ENCODE measurements around the gene ACP3. TPM values are rescaled to one million over a fixed set of nuclear protein-coding genes. Genes with fewer than 3 reads are reported as not detected.
"Not testable (repeated sequence)": the region's sequence is repeated elsewhere in the genome, so short reads cannot be mapped to it uniquely, and the experiment has no call there.

The ACP3 gene, protein sequence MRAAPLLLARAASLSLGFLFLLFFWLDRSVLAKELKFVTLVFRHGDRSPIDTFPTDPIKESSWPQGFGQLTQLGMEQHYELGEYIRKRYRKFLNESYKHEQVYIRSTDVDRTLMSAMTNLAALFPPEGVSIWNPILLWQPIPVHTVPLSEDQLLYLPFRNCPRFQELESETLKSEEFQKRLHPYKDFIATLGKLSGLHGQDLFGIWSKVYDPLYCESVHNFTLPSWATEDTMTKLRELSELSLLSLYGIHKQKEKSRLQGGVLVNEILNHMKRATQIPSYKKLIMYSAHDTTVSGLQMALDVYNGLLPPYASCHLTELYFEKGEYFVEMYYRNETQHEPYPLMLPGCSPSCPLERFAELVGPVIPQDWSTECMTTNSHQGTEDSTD
- 10 to 100 TPM; 62.6 to 75.6 (median 63.6) TPM for polyA plus RNA-seq (ENCODE audit: insufficient read length in 4 of 4)

DNA sequence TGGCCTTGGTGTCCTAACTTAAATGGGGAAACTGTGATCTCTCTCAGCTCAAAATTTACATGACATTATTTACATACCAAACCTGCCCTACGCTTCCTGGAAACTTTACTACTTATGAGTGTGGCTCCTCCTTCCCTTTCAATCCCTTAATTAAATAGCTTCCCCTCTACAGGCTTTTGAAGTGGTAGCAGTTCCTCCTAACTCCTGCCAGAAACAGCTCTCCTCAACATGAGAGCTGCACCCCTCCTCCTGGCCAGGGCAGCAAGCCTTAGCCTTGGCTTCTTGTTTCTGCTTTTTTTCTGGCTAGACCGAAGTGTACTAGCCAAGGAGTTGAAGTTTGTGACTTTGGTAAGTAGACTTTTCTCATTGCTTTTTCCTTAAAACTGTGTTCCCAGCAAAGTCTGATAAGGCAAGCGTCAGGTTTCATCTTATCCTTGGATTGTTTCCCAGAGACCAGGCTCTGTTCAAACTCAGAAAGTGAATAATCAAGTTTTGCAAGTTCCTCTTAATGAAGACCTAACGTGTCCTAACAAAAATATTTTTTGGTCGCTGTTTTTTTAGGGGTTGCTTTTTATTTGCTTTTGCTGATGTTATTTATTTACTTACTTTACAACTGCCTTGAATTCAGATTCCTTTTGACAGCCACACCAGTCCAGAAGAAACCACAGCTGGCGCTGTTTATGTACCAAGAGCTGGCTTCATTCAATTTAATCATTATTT, at the start of gene ACP3:
Gene ACP3 (plus strand): TSS at position 179 of the 720 bp plus-strand sequence. CDS start 50 bp downstream, at position 229.
- peak; percentile 47 to 69 (median 56) for DNase-seq (ENCODE audit: low read depth in 4 of 4, low spot score in 3 of 4)

DNA sequence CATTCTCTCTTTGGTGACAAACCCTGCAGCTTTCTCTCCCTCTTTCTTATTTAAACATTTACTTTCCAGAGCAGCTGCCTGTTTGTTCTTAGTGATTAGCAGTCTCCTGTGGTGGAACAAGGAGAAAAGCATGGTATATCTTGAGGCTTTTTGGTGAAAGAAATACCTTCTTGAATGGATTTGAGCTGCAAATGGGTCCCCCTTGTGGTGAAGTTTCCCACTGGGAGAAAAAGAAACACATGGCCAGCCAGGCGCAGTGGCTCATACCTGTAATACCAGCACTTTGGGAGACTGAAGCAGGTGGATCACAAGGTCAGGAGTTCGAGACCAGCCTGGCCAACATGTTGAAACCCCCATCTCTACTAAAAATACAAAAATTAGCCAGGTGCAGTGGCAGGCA, 48.3 kb upstream of the ACP3 start:
- no peak for DNase-seq (ENCODE audit: low read depth in 4 of 4, low spot score in 3 of 4)

DNA sequence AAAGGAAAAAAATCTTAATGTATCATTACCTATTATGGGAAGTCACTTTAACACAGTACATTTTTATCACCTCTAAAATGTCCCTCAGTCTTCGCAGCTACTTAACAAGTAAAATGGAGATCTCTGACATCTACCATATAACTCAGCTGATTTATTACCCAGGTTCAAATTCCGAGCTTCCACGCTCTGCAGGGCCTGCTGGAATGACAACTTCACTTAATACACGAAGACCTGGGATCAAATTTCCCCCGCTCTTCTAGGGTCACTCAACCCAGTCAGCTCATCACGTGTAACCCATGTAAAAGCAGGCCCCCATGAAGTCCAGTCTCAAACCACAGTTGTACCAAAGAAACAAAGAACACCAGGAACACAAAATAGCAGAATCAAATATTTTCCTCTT, 44.2 kb upstream of the ACP3 start:
- DNase-seq (ENCODE audit: low read depth in 4 of 4, low spot score in 3 of 4) = peak in 3 of 4 donors; percentile 10 to 81 (median 51)

DNA sequence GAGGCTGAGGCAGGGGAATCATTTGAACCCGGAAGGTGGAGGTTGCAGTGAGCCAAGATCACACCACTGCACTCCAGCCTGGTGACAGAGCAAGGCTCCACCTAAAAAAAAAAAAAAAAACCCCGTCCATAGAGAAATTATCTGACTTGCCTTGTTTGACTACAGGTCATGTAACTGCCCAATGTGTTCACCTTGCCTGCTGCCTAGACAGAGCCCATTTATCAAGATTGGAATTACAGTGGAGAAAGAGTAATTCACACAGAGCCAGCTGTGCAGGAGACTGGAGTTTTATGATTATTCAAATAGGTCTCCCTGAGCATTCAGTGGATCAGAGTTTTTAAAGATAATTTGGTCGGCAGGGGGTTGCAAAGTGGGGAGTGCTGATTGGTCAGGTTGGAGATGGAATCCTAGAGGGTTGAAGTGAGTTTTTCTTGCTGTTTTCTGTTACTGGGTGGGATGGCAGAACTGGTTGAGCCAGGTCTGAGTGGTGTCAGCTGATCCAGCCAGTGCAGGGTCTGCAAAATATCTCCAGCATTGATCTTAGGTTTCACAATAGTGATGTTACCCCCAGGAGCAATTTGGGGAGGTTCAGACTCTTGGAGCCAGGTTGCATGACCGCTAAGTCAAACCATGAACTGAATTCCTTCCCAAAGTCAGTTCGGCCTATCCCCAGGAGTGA, 40.8 kb upstream of the ACP3 start:
- DNase-seq (ENCODE audit: low read depth in 4 of 4, low spot score in 3 of 4) = no peak

DNA sequence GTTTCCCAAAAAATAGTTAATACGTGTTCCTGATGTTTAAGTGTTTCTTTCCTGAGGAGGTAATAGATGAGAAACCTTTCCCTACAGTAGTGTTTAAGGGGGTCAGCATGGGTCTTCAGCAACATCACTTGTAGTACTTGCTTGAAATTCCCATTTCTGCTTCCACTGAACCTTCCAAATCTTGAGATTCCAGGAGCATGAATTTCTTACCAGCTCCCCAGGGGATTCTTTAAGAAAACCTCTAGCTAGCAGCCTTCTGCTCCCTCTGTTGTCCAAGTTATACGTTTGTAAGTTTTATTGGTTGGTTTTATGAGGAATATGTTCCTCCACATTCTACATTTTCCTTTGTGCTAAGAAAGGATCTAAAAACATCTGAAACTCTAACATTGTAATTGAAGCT, 38.2 kb upstream of the ACP3 start:
- DNase-seq (ENCODE audit: low read depth in 4 of 4, low spot score in 3 of 4) = no peak

DNA sequence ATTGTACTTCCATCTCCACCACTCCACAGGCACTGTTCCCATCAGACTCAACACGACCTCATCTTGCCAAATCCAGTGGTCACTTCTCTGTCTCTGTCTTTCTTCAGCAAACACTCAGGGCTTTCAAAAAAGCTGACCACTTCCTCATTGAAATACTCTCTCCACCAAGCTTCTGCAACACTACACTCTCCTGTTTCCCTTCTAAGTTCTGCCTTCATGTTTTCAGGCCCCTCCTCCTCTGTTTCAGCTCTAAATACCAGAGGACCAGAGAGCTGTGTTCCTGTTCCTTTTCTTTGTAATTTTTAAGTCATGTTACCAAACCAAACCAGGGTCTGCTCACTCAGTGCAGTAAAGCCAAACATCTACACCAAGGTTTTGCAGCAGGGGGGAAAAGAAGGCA, 33.8 kb upstream of the ACP3 start:
- DNase-seq (ENCODE audit: low read depth in 4 of 4, low spot score in 3 of 4) = peak in 1 of 4 donors; percentile 15

DNA sequence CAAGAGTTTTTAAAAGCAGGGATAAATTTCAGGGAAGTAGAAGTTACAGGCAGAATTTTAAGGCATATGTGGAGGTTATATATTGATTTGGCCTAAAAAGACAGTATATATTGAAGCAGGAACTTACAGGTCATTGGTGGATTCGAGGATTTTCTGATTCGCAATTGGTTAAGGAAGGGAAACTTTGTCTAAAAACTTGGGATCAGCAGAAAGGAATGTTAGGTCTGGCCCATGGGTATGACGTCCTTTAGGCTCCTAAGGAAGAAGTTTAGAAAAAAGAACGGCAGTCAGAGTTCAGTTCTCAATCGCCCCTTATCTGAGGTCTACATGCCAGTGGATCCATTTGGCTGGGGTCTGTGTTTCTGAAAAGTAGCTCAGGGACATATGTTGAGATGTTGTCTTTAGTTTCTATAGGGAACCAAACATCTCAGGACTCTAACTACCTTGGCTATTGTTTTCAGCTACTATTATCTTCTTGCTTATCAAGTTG, 33.2 kb upstream of the ACP3 start:
- no peak for DNase-seq (ENCODE audit: low read depth in 4 of 4, low spot score in 3 of 4)

DNA sequence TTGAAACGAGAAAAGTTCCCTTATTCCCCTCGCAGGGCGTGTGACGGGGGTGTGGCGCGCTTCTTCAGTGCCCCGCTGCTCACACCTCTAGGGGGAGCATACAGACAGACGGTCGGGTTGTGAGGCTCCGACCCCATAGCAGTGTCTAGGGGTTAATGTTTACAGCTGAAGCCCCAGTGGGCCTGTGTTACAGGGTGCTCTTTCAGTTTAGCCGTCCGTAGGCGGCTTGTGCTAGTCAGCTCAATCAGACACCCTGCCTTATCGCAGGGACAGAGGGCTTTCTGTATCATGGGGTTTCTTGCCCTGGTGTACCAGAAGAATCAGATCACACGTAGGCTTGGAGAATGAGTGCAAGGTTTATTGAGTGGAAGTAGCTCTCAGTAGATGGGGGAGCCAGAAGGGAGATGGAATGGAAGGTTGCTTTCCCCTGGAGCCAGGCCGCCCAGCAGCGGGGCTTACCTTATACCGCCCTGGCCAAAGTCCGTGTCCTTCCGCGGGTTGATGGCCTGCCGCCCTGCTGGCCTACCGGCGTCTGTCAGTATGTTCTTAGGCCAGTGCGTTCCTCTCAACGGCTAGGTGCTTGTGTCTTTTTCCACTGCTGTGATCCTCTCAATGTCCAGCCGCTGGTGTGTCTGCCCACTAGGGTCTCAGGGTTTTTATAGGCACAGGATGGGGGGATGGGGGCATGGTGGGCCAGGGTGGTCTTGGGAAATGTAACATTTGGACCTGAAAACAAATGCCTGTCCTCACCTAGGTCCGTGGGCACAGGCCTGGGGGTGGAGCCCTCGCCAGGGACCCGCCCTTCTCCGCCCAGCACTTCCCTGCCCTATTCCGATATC, 32.2 kb upstream of the ACP3 start:
- DNase-seq (ENCODE audit: low read depth in 4 of 4, low spot score in 3 of 4) = no peak

DNA sequence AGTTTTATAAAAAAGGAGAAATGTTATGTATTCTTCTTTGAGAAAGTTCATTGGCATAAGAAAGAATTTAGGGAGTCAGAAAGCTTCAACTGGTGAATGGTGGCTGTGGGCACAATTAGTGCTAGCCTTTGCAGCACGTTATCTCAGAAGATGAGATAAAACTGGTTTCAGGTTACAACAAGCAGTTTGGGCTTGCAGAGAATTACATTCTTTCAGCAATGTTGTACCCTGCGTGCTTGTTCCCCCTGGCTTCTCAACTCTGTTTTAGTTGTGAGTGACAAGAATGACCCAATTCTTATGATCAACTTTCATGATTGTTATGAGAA, 31.6 kb upstream of the ACP3 start:
- no peak for DNase-seq (ENCODE audit: low read depth in 4 of 4, low spot score in 3 of 4)

DNA sequence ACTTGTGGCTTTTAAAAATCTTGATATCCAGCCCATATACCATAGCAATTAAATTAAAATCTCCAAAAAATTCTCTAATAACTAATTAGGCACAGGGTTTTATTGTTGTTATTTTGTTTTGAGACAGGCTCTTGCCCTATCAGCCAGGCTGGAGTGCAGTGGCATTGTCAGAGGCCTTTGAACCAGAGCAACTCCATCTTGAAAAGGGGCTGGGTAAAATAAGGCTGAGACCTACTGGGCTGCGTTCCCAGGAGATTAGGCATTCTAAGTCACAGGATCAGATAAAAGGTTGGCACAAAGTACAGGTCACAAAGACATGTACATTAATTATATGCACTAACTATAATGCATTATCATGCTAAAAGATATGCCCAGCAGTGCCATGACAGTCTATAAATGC, 31.2 kb upstream of the ACP3 start:
- no peak for DNase-seq (ENCODE audit: low read depth in 4 of 4, low spot score in 3 of 4)

DNA sequence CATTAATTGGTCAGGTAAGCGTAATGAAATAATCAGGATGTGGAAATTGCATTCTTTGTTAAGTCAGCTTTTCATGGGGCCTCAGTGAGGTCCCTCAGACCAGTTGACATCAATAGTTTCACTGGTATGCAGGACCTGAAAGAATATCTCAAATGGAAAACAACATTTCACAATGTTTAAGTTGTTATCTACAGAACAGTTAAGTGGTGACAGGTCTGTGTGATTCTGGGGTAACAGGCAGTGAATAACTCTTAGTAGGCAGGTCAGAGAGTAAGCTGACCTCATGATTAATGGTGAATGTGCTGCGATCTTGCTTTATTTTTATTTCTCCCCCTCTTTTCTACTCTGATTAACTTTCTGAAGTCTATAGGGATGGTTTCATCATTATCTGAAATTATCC, 28.9 kb upstream of the ACP3 start:
- no peak for DNase-seq (ENCODE audit: low read depth in 4 of 4, low spot score in 3 of 4)

DNA sequence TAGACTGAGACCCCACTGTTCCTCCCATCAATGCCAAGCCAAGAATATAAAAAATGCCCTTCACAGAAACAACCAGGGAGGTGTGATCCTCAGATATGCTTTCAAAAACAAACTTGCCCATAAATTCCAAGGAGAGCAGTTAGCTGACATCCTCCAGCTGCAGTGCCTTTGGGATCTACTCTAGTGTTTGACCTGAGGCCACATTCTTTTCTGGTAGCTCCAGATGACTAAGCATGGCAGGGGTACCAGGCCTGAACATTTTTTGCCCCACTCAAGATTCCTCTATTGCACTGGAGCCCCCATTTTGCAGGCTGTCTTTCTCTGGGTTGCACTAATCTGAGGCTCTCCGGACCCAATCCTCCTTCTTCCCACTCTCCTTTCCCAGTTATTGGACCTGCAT, 27.9 kb upstream of the ACP3 start:
- no peak for DNase-seq (ENCODE audit: low read depth in 4 of 4, low spot score in 3 of 4)

DNA sequence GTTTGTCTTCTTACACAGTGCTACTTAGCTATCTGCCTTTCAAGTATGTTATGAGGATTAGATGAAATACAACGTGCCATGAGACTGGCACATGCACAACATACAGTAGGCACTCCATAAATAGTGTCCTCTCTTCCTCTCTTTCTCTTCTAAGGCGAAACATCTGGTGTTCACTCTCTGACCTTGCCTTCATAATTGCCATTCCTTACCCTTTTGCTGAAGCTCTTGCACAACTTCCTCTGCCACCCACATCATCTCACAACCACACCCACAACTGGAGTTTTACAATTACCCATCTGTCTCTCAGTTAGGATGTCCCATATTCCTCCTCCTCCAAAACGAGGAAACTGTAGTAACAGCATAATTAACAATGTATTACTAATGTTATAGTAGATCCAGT, 26.4 kb upstream of the ACP3 start:
- no peak for DNase-seq (ENCODE audit: low read depth in 4 of 4, low spot score in 3 of 4)

DNA sequence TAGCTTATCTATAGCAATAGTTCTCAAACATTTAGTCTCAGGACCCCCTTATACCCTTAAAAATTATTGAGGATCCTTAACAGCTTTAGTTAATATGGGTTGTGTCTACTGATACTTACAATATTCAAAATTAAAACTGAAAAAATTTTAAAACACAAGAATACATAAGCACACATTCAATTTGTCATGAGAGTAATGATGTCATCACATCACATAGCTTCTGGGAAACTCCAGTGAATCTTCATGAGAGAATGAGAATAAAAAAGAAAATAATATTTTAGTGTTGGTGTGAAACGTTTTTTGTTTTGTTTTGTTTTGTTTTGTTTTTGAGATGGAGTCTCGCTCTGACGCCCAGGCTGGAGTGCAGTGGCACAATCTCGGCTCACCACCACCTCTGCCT, 25.2 kb upstream of the ACP3 start:
- DNase-seq (ENCODE audit: low read depth in 4 of 4, low spot score in 3 of 4) = no peak

DNA sequence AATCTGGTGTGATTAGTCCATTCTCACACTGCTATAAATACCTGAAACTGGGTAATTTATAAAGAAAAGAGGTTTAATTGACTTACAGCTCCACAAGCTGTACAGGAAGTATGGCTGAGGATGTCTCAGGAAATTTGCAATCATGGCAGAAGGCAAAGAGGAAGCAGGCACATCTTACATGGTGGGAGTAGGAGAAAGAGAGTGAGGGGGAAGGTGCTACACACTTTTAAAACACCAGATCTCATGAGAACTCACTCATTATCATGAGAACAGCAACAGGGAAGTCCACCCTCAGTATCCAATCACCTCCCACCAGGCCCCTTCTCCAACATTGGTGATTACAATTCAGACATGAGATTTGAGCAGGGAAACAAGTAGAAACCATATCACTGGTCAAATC, 24.0 kb upstream of the ACP3 start:
- no peak for DNase-seq (ENCODE audit: low read depth in 4 of 4, low spot score in 3 of 4)

DNA sequence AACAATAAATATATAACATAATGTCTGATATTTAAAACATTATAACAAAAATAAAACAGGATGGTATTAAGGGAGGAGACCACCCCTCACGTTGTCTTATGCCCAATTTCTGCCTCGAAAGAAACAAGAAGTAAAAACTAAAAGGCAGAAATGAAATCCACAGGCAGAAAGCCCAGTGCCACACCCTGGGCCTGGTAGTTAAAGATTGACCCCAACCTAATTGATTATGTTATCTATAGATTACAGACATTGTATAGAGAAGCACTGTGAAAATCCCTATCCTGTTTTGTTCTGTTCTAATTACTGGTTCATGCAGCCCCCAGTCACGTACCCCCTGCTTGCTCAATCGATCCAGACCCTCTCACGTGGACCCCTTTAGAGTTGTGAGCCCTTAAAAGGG, 22.3 kb upstream of the ACP3 start:
- no peak for DNase-seq (ENCODE audit: low read depth in 4 of 4, low spot score in 3 of 4)

DNA sequence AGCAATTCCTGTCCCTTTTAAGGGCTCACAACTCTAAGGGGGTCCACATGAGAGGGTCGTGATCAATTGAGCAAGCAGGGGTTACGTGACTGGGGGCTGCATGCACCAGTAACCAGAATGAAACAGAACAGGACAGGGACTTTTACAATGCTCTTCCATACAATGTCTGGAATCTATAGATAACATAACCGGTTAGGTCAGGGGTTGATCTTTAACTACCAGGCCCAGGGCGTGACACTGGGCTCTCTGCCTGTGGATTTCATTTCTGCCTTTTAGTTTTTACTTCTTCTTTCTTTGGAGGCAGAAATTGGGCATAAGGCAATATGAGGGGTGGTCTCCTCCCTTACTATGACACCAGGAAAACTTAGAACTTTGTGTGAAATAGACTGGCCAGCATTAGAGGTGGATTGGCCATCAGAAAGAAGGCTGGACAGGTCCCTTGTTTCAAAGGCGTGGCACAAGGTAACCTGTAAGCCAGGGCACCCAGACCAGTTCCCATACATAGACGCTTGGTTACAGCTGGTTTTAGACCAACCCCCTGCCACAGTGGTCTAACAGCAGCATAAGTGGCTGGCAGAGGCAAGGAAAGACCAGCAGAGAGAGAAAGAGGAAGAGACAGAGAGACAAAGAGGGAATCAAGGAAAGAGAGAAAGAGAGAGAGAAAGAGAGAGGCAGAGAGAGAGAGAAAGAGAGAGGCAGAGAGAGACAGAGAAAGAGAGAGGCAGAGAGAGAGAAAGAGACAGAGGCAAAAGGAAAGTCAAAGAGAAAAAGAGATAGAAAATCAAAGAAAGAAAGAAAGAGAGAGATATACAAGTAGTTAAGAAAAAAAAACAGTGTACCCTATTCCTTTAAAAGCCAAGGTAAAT, 13.6 kb upstream of the ACP3 start:
- not testable (repeated sequence) for DNase-seq (ENCODE audit: low read depth in 4 of 4, low spot score in 3 of 4)

DNA sequence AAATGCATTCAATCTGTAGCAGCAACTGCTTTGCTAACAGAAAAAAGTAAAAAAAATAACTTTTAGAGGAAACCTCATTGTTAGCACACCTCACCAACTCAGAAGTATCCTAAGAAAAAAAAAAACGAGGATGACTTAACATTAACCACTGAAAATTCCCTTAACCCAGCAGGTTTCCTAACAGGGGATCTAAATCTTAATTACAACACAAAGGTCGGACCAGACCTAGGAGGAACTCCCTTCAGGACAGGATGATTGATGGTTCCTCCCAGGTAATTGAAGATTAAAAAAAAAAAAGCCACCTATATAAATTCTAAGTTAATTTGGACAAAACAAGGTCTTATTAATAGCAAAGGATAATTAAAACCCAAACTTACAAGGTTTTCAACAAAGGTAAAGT, 12.9 kb upstream of the ACP3 start:
- not testable (repeated sequence) for DNase-seq (ENCODE audit: low read depth in 4 of 4, low spot score in 3 of 4)

DNA sequence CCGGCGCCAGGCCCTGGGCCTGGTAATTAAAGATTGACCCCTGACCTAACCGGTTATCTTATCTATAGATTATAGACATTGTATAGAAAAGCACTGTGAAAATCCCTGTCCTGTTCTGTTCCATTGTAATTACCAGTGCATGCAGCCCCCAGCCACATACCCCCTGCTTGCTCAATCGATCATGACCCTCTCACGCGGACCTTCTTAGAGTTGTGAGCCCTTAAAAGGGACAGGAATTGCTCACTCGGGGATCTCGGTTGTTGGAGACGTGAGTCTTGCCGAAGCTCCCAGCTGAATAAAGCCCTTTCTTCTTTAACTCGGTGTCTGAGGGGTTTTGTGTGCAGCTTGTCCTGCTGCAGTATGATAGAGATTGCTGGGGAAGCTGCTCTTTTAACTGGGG, 7.2 kb upstream of the ACP3 start:
- DNase-seq (ENCODE audit: low read depth in 4 of 4, low spot score in 3 of 4) = not testable (repeated sequence)

DNA sequence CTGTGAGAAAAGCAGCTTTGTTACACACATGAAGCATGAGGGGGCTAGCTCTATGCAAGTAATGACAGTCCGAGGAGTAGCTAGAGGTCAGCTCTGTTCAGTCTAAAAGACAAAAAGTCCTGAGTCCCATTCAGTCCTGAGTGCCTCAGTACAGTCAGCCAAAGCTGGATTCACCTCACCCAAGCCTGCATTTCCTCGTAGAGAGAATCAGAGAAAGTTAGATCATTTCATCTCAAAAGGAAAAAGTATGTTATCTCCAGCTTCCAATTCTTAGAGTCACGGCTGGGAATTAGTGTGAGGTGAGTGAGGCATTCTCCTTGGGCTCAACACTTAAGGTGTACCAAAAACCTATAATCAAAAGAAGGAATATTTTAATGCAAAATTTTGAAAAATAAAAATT, 5.9 kb upstream of the ACP3 start:
- no peak for DNase-seq (ENCODE audit: low read depth in 4 of 4, low spot score in 3 of 4)
